GM21786 (cell line): ENCODE measurements around the gene COMT.
"Not testable (repeated sequence)": the region's sequence is repeated elsewhere in the genome, so short reads cannot be mapped to it uniquely, and the experiment has no call there.

ENCODE experiments used
- ATAC-seq: cut with Tn5 transposase; IDR thresholded peaks from one replicate; pipeline ENCODE4 v1.9.1; 2021; ENCODE audit not compliant: unreplicated experiment

Gene COMT

DNA sequence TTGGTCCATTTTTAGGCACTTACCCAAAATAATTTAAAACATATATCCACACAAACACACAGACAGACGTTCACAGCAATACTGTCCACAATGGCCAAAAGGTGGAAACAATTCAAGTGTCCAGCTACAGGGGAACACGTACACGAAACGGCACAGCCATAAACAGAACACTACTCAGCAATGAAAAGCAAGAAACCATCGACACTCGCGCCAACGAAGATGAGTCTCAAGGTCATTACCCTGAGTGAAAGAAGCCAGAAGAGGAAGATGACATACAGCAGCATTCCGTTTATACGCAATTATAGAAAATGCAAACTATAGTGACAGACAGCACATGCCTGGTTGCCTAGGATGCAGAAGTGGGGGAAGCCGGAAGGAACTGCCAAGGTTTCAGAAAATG lies 13.4 kb upstream of the COMT start:
- ATAC-seq = no peak

DNA sequence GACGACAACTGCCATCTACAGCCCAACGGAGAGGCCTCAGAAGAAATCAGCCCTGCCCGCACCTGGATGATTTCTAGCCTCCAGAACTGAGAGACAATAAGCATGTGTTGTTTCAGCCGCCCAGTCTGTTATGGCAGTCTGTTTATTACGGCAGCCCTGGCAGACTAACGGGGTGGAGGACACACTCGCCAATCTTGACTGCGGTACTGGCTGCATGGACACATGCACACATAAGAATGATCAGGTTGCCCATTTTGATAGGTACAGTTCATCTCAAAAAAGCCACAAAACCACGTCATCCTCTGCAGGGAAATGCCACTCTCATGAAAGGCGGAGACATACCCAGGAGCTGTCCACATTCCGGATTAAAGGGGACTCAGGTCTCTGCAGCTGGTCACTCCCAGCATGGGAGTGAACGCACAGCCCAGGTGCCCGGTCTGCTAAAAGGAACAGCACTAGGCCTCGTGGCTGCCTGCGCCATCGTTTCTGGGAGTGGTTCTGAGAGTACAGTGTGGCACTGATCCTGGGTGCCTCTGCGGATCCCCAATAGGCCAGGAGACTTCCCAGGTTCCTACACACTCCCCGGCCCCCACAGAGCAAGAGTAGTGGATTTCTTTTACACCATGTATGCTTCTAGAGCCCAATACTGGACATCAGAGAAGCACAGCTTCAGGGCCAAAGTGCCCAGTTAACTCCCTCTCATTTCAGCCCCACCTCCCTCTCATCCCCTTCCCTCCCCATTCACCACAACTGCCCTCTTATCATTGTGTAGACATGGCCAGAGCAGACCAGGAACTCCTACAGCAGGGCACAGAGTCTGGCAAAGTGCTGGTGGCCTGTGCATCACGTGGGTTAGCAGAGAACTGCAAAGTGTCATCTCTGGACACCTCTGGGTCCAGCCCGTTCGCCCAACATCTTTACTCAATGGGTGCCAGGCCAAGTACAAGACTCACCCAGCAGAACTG lies 11.7 kb upstream of the COMT start:
- ATAC-seq = no peak

DNA sequence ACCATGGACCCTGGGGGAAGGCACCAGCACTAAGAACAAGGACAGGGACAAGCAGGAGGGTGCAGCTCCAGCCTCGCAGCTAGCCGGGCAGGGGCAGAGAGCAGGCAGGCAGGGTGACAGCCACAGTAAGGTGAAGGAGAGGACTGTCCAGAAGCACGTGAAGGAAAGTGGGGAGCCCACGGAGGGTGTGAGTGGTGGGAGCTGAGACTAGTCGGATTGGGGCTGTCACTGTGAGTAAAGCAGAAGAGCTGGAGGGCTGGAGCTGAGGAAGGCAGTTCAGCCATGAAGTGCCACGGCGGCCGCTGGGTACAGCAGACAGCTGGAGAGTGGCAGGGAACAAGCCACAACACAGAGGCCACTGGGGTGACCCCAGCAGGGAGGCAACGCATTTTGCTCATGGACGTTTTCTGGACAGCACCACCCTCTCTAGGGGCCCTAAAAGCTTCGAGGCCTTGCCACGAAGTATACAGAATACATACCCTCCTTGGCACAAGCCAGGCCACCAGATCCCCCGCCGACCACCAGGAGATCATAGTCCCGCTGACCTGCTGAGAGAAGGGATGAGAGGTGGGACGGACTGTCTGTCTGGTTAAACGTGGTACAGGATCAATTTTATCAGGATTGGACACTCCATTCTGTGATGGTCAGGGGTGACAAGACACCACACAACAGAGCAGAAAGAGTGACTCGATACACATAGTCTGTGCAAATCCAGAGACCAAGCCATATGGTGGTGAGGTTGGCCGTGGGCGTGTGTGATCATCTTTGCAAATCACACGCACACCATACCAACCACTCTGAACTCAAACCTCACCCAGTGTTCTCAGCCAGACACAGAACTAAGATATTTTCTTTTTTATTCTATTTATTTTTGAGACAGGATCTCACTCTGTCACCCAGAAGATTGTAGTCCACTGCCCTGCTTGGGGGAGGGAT lies 10.8 kb upstream of the COMT start:
- ATAC-seq = no peak

DNA sequence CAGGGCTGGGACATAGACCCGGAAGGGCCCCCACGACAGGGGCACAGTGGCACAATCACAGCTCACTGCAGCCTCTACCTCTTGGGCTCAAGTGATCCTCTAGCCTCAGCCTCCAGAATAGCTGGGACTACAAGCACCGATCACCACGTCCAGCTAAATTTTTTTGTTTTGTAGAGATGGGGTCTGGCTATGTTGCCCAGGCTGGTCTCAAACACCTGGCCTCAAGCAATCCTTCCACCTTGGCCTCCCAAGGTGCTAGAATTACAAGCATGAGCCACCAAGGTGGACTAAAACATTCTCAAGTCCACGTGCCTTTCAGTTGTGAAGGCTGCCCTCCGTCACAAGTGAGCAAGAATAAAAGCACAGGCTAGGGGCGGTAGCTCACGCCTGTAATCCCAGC lies 10.1 kb upstream of the COMT start:
- ATAC-seq = no peak

DNA sequence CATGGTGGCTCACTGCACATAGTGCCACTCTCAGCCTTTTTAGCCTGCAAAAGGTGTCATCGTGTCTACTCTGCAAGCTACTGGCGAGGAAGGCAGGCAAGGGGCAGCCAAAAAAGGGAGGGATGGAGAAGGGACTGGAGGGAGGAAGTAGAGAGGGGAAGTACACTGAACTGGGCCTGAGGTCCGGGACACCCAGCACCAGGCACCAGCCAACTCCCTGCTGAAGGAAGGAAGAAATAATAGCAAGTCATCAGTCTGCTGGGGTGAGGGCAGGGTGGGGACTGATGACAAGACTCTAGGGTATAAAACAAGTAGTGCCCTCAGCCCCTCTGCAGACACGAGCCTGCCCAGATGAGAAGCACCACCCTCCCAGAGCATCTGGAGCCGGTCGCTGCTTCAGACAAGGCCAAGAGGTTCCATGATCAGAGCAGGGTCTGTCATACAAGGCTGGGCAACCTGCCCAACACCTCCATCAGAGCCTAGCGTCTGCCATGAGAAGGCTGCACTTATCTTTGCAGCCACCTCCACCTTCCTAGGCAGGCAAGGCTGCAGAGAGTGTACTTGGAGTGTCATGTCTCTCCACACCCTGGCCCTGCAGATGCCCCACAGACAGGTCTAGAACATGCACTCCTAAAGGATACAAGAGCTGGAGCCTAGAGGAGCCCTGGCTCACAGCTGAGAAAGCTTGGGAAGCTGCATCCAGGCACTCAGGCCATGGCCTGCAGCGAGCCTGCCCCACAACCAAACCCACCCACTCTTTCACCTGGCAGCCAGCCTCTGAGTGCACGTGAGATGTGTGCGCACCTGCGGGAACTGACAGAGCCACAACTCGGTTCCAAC lies 9.0 kb upstream of the COMT start:
- no peak for ATAC-seq

DNA sequence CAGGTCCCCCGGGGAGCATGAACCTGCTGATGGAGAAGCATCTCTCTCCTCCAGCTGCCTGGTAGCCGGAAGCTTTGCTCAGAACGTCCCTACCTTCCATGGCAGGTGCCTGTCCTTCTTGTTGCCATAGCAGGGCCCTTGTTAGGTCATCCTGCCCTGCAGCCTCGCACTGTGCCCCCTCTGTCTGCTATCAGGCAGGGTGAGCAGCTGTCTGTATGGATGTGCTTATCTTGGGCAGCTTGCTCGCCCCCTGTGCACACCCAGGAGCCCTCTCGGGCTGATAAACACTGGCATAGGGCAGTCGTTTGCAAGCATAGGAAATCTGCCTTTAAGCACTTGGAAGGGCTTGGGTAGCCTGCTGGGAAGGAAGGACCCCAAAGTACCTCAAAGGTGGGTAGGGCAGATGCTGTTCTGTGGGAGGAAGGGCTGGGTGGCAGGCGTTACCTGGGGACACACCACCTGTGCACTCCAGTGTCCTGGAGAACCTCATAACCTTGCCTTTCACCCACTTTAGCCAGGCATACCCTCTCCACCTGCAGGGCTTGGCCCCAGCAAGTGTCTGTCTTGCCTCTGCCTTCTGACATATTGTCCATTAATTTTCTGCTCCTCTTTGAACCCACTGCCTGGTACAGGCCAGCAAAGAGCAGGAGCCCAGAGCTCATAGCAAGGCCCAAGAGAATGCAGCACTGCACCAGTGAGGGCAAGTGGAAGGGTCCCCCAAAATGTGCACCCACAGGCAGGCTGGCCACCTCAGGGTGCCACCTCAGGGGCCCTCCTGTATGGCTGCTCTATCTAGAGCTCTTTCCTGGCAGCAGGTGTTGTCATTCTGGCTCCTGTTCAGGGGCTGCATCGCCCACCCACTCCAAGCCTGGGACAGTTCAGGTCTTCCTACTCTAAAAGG lies 8.0 kb upstream of the COMT start:
- no peak for ATAC-seq

DNA sequence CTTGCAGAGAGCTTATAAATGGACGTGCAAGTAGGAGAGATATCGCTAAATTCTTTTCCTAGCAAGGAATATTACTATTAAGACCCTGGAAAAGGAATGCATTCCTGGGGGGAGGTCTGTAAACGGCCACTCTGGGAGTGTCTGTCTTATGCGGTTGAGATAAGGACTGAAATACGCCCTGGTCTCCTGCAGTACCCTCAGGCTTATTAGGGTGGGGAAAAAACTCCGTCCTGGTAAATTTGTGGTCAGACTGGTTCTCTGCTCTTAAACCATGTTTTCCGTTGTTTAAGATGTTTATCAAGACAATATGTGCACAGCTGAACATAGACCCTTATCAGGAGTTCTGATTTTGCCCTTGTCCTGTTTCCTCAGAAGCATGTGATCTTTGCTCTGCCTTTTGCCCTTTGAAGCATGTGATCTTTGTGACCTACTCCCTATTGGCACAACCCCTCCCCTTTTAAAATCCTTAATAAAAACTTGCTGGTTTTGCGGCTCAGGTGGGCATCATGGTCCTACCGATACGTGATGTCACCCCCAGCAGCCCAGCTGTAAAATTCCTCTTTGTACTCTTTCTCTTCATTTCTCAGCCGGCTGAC lies 6.4 kb upstream of the COMT start:
- ATAC-seq = not testable (repeated sequence)

DNA sequence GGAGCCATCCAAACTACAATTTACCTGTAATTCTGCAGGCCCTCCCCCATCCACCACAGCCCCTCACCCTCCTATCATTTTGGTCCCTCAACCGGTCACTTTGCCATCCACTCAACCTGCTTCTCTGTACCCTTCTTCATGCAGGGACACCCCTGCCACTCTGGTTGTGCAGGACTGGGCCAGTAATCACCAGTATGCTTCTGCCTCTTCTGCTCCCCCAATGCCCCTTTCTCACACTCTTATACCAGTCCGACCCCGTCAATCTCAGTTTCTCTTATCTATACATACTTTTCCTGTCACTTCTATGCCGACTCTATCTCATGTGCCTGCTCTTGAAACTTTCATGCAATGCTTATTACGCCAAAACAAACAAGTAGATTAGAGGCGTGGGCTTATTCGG lies 5.1 kb upstream of the COMT start:
- ATAC-seq = no peak

DNA sequence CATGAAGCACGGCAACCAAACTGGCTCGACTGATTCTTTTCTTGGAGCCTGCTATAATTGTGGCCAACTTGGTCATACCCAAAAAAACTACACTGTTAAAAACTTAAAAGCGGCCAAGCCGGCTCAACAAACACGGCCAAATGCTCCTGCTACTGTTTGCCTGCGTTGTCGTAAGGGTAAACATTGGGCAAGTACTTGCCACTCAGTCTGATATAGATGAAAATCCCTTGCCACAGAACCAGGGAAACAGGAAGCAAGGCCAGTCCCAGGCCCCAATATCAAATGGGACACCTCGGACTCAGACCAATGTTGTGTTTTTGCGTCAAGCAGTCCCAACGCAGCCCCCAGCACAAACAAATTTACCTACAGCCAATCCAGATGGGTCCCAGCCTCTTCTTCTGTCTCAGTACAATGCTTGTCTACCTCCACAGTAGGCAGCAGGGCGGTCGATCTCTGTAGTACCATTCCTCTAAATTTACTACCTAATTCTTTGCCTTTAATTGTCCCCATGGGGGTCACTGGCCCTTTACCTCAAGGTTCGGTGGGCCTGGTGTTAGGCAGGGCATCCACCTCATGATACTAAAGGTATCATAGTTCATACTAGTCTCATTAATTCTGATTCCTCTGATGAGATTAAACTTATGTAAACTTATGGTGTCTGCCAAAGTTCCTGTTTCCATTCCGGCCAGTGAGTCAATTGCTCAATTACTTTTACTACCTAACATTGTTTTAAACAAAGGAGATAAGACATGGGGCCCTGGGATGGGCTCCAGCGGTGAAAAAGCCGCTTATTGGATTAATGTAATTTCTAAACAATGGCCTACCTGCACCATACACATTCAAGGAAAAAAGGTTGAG lies 3.7 kb upstream of the COMT start:
- no peak for ATAC-seq

DNA sequence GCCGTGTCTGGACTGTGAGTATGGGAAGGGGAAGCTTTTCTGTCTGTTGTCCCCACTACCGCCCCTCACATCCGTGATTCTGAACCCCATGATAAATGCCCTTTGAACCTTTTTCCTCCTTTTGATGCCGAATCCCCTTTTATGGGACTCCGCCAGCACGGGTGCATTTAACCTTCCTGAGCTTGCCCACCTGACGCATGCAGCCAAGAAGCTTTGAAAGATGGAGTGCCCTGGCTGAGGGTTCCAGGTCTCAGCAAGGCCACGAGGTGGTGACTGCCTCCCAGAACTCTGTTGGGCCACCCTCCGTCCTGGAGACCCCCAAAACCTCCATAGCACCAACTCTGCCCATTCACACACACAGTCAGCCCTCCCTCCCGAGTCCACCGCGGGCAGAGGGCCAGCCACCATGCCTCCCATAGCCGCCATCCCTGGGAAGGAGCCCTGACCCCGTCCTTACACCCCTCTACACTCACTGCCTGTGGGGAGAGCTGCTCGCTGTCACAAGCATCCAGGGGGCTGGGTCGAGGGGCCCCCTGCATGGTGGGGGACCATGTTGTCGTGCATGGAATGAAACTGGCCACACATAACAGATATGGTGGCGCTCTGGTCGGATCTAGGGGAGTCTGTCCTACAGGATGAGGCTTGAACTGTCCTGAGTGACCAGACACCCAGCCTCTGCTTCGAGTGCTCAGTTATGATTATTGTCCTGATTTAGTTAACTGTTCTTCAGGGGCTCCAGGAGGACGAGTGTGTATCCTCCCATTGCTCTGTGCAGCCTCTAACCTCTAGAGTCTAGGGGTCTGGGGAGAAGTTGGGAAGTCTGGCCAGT lies 822 bp upstream of the COMT start:
- no peak for ATAC-seq

DNA sequence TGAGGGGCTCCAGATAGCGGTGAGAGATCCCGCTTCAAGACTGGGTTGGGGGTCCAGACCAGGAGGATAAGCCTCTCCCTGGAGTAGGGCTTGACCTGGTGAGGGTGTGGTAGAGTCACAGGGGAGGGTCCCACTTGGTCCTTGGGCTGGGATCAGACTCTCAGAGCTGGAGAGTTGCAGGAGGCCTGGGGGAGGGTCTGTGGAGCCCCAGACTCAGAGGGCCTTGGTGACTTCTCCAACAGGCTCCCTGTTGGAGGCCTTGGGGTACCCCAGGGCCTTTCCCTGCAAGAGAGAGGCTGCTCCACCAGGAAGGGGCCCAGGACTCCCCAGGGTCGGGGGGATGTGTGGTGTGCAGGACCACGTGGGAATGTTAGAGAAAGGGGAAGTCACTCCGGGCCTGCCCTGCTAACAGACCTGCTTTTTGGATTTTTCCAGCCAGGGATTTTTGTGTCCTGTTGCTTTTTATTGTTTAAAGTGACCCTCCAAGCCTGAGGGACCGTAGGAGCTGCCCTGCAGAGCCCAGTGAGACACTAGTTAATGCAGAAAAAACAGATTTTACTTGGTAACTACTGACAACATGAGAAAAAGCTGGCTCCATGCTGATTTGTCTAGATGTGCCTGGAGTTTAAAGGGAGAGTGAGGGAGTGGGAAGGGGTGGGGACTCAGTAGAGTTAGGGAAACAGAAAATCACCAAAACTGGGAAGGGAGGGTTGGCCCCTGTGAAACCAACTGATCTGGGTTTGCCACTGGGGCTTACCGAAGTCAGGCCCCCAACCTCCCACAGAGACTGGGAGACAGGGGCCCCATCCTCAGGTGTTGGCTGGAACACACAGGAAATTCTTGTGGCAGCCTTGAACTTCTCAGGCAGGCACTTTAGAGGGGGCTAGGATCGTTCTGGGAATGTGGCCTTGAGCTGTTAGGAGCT lies 847 bp downstream of the COMT start:
- no peak for ATAC-seq

DNA sequence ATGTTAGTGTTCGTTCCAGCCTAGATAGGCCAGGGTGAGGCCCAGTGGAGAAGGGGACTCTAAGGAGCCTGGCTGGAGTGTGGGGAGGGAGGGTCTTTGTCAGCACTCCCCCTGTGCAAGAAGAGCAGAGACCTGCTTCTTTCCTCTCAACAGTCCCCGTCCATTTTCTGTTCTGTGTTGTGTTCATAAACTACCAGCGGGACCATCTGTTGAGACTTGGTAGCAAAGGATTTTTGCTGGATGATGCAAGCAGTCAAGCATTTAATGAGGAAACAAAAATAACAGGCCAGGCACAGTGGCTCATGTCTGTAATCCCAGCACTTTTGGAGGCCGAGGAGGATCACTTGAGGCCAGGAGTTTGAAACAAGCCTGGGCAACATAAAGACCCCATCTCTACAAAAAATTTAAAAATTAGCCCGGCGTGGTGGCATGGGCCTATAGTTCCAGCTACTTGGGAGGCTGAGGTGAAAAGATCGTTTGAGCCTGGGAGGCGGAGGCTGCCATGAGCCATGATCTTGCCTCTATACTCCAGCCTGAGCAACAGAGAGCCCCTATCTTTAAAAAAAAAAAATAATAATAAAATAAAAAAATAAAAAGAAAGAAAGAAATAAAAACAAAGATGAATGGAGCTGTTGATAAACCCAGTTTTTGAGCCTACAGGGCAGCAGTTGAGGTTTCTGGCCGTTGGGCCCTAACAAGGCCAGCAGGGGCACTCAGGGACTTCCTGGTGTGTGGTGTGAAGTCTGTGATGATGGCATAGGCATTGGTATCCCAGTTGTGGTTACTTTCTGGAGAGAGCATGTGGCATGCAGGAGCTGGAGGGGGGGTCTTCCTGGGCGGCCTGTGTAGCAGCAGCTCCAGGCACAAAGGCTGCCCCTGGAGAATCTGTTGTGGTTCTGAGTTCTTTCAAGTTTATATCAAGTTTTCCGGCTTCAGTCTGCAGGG lies 1.8 kb downstream of the COMT start:
- ATAC-seq = no peak

DNA sequence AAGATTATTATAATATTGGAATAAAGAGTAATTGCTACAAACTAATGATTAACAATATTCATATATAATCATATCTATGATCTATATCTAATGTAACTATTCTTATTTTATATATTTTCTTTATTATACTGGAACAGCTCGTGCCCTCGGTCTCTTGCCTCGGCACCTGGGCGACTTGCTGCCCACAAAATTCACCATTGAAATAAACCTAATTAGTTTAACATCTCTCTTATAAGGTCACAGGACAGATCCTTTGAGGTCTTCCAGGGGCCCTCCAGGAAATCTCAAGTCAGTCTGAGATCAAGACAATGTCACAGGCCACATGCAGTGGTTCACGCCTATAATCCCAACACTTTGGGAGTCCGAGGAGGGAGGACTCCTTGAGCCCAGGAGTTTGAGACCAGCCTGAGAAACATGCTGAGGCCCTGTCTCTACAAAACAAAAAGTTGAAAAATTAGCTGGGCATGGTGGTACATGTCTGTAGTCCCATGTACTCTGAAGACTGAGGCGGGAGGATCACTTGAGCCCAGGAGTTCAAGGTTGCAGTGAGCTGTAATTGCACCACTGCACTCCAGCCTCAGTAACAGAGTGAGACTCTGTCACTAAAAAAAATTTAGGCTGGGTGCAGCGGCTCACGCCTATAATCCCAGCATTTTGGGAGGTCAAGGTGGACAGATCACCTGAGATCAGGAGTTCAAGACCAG lies 6.6 kb downstream of the COMT start:
- ATAC-seq = no peak

DNA sequence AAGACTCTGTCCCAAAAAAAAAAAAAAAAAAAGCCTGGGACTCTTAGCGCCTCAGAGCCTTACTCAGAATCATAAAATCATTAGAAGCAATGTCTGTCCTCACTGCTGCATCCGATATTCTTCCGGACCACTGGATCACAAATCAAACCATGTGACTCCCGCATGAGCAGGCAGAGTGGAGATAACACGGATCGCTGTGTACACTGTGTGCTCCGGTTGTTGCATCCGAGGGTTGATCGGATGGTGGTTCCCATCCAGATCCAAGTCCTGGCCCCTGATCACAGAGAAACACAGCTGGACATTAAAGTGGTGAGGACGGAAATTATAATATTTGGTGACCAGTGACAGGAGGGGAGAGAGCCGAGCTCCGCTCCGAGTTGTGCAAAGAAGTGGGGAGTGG lies 9.8 kb downstream of the COMT start:
- ATAC-seq = no peak
